ENCODE data around the gene C12orf76.
"Not testable (repeated sequence)": the region's sequence is repeated elsewhere in the genome, so short reads cannot be mapped to it uniquely, and the experiment has no call there.

The C12orf76 gene

DNA sequence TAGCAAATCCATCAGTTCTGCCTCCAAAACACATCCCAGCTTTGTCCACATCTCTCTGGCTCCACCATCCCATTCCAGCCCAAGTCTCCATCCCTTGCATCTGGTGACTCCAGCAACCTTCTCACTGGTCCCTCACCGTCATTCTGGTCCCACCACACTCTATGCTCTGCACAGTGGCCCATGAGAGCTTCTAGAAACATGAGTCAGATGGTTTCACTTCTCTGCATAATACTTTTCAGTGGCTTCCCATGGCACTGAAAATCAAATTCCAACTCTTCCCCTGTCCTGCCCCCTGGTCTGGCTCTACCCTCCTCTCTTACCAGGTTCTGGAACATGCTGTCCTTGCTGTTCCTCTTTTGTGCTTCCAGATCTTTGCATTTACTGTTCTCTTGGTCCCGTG is 17.2 kb upstream of the C12orf76 start:
- DNase-seq (ENCODE audit: low read depth in 2 of 2): no peak

GRCh38 chr12:110062241-110062640 is 13.9 kb upstream of the C12orf76 start:
- no peak for DNase-seq (ENCODE audit: low read depth in 2 of 2)

GRCh38 chr12:110059651-110060000 is 11.3 kb upstream of the C12orf76 start:
- DNase-seq (ENCODE audit: low read depth in 2 of 2): no peak

DNA sequence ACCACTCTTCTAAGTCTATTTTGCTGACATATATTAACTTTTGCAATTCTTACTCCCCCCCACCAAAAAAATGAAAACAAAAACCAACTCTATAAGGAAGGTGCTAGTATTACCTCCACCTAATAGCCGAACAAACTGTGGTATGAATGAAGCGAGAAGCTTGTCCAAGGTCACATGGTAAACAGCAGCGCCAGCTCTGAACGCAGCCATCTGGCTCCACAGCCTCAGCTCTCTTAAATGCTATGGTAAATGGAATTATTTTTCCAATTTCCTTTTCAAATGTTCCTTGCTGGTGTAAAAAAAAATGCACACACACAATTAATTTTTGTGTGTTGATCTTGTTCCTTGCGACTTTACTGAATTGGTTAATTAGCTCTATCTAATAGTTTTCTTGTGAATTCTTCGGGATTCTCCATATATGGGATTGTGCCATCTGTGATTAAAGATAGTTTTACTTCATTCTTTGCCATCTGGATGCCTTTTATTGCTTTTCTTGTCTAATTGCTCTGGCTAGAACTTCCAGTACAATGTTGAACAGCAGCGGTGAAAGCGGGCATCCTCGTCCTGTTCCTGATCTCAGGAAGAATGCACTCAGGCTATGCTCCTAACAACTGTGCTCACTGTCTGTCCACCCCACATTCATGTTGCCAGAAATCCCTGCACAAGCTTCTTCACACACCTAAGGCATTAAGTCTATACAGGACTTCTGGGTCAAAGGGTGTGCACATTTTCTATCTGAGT is 10.7 kb upstream of the C12orf76 start:
- DNase-seq (ENCODE audit: low read depth in 2 of 2): no peak

DNA sequence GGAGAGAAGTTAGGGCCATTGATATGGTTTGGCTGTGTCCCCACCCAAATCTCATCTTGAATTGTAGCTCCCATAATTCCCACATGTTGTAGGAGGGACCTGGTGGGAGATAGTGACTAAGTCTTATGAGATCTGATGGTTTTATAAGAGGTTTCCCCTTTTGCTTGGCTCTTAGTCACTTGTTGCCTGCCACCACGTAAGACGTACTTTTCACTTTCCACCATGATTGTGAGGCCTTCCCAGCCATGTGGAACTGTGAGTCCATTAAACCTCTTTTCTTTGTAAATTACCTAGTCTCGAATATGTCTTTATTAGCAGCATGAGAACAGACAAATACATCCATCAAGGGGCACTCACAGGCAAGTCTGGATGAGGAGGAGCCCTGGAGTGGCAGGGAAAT is 8.3 kb upstream of the C12orf76 start:
- not testable (repeated sequence) for DNase-seq (ENCODE audit: low read depth in 2 of 2)

DNA sequence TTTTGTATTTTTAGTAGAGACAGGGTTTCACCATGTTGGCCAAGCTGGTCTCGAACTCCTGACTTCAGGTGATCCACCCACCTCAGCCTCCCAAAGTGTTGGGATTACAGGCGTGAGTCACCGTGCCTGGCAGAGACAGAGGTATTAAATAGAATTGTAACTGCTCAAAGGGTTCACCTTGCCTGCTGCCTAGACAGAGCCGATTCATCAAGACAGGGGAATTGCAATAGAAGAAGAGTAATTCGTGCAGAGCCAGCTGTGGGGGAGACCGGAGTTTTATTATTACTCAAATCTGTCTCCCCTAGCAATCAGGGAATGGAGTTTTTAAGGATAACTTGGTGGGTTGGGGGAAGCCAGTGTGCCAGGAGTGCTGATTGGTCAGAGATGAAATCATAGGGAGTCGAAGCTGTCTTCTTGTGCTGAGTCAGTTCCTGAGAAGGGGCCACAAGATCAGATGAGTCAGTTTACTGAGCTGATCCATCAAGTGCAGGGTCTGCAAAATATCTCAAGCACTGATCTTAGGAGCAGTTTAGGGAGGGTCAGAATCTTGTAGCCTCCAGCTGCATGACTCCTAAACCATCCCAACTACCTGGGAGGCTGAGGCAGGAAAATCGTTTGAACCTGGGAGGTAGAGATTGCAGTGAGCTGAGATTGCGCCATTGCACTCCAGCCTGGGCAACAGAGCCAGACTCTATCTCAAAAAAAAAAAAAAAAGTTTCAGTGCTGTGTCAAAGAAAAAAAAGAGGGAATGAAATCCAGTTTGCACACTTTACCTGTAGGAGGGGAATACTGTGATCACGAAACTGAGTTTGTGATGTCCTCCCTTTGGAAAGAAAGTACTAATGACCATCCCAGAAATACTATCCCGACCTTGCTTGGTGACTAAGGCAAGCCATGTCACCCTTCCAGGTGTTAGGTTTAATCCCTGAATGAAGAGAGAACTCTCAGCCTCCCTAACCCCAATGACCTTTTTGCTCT is 7.3 kb upstream of the C12orf76 start:
- not testable (repeated sequence) for DNase-seq (ENCODE audit: low read depth in 2 of 2)

DNA sequence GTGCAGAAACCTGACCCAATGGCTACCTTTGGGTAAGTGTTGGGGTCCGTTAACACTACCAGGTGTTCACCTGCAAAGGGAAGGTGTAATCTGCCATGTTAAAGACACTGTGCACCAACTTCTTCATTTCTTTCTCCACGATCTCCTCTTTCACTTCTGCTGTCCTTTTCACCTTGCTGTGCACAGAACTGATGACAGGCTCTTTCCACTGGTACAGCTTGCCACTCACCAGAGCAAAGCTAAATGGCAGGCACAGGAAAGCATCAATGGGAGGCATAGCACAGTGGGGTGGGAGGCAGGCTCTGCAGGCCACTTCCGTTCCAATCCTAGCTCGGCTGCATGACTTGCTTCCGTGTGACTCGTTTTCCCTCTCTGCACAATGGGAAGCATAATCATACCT is 2.6 kb upstream of the C12orf76 start:
- DNase-seq (ENCODE audit: low read depth in 2 of 2): no peak

DNA sequence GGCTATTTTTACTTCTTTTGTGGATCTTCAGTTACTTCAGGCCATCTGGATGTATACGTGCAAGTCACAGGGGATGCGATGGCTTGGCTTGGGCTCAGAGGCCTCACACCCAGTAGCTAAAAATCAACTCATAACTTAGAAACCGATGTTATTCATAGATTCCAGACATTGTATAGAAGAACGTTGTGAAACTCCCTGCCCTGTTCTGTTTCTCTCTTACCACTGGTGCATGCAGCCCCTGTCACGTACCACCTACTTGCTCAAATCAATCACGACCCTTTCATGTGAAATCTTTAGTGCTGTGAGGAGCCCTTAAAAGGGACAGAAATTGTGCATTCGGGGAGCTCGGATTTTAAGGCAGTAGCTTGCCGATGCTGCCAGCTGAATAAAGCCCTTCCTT is 1.3 kb upstream of the C12orf76 start:
- not testable (repeated sequence) for DNase-seq (ENCODE audit: low read depth in 2 of 2)

GRCh38 chr12:110049034-110049433 is 712 bp upstream of the C12orf76 start:
- DNase-seq (ENCODE audit: low read depth in 2 of 2): not testable (repeated sequence)

GRCh38 chr12:110047297-110047940 is 903 bp downstream of the C12orf76 start:
- DNase-seq (ENCODE audit: low read depth in 2 of 2): no peak

- DNase-seq (ENCODE audit: low read depth in 2 of 2): no peak
Observed at GRCh38 chr12:110046451-110047187, 1.7 kb downstream of the C12orf76 start.

- no peak for DNase-seq (ENCODE audit: low read depth in 2 of 2)
Observed at GRCh38 chr12:110042264-110042663, 6.1 kb downstream of the C12orf76 start.

DNA sequence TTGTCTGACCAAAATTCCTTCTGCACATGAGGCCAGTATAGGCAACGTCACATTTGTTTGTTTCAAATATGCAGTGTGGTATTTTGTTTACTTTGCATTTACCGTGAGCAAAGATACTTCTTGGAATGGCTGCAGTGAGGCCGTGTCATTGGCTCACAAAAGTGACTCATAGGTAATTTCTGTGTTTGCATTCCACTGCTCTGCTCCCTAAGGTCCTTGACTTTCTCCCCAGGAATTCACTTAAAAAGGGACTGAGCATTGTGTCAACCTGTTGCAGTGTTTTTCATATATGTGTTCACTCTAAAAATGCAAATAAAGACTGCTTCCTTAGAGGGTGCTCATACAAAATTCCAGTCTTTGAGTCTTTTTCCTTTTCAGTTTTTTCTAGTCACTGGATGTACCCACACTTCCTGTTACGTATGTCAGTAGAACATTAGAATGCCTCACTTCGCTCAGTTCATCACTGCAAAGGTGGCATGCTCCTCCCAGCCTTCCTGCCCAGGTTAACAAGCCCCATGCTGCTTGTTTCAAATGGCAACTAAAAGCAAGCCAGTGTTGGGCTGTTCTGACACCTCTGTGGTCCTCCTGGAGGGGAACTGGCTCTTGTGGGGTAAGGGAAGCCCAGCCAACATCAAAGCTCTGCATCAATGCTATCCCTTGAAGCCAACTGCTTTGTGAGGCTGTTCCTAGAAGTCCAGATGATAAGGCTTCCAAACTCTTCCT is 9.1 kb downstream of the C12orf76 start:
- no peak for DNase-seq (ENCODE audit: low read depth in 2 of 2)

- DNase-seq (ENCODE audit: low read depth in 2 of 2): no peak
Observed at GRCh38 chr12:110038741-110039084, 9.6 kb downstream of the C12orf76 start.

GRCh38 chr12:110037315-110037714 is 11.0 kb downstream of the C12orf76 start:
- DNase-seq (ENCODE audit: low read depth in 2 of 2): no peak

- no peak for DNase-seq (ENCODE audit: low read depth in 2 of 2)
Observed at GRCh38 chr12:110035534-110036104, 12.7 kb downstream of the C12orf76 start.

DNA sequence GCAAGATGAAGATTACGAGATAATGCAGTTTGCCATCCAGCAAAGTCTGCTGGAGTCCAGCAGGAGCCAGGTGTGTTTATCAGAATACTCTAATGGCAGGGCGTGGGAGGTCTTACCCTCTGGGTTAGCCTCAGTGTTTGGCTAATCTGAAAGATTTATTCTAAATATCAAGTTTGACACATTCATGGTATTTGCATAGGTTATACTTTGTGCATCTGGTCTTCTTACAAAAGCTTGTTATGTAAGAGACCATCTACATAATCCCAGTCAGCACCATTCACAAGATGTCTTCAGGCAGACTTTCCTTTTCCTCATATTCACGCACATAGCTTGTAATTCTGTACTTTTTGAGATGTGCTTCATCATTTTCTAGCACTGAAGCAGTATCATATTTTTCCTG is 14.4 kb downstream of the C12orf76 start:
- DNase-seq (ENCODE audit: low read depth in 2 of 2): no peak

DNA sequence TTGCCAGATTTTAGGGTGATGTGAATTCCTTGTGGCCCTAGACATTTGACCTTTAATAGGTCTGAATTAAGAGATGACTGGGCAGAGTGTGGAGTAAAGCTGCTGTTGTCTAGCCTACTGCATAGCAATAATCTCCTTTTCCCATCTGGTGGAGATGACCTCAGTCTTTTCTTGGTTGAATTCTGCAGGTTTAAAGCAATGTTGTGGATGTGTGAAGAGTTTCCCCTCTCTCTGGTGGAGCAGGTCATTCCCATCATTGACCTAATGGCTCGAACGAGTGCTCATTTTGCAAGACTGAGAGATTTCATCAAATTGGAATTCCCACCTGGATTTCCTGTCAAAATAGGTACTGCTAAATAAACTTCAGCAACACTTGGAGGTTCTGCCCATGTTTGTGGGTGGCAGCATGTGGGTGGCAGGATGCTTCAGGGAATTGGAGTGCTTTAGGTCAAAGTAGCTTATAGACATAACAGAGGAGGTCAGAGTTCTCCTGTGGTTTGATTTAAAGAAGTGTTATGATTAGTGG is 19.0 kb downstream of the C12orf76 start:
- no peak for DNase-seq (ENCODE audit: low read depth in 2 of 2)

DNA sequence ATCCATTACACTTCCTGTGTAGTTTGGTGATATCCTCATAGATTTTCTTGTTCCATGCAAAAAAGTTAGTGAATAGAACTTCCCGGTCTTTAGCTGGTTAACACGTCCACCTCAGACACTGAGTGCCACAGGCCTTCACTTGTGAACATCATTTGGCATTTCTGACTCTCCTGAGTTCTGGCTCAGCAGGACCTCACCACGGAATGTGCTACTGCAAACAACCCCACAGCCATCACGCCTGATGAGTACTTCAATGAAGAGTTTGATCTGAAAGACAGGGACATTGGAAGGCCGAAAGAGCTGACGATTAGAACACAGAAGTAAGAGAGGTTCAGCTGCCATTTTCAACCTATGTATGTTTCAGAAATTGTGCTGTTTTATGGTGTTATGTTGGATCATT is 20.0 kb downstream of the C12orf76 start:
- no peak for DNase-seq (ENCODE audit: low read depth in 2 of 2)

DNA sequence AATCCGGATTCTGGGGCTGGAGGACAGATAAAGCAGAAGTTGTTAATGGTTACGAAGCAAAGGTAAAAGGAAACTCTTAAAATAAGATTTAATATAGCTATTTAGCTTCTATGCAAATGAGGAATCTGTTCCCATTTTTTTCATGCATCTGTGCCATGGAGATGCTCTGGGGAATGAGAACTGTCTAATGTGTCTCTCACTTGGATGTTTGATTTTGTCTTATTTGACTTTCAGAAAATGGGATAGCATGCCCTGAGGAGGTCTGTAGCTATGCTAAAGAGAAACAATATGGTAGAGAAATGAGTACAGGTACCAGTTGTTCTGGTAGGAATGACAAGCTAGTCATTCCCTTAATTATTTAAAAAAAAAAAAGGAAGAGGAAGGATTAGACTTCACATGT is 24.3 kb downstream of the C12orf76 start:
- DNase-seq (ENCODE audit: low read depth in 2 of 2): no peak
